HepG2 (cell line): ENCODE measurements around the gene RPS25. TPM values are rescaled to one million over a fixed set of nuclear protein-coding genes. Genes with fewer than 3 reads are reported as not detected.

Experiments used
- BRCA1 ChIP-seq: sonication (generic); formaldehyde crosslinking; IDR thresholded peaks from 2 replicates; pipeline ENCODE4 v1.4.0; 2020; ENCODE audit warnings: missing genetic modification reagents
- CREBL2 ChIP-seq: sonication (generic); formaldehyde crosslinking; IDR thresholded peaks from 2 replicates; pipeline ENCODE4 v1.8.1; 2023; ENCODE audit warnings: missing genetic modification reagents, mild to moderate bottlenecking, borderline replicate concordance
- E2F1 ChIP-seq: sonication (generic); formaldehyde crosslinking; IDR thresholded peaks from 2 replicates; pipeline ENCODE4 v1.5.0; 2020; ENCODE audit warnings: missing genetic modification reagents
- EHMT2 ChIP-seq: fragments of 200-600 bp; sonication (generic); IDR thresholded peaks from 2 replicates; pipeline ENCODE4 v1.7.0; 2017; ENCODE audit warnings: antibody characterized with exemption, low read depth, low read length, borderline replicate concordance
- FOXC1 ChIP-seq: sonication (generic); formaldehyde crosslinking; IDR thresholded peaks from 2 replicates; pipeline ENCODE4 v1.8.0; 2022; ENCODE audit warnings: mild to moderate bottlenecking, missing genetic modification reagents, borderline replicate concordance
- KDM5B ChIP-seq: sonication (generic); formaldehyde crosslinking; IDR thresholded peaks from 2 replicates; pipeline ENCODE4 v1.4.0; 2020; ENCODE audit warnings: missing genetic modification reagents, mild to moderate bottlenecking, borderline replicate concordance
- MIXL1 ChIP-seq: IDR thresholded peaks from 2 replicates; pipeline ENCODE4 v1.6.1; 2016
- NCOA5 ChIP-seq: sonication (generic); formaldehyde crosslinking; IDR thresholded peaks from 2 replicates; pipeline ENCODE4 v1.4.0; 2020; ENCODE audit warnings: missing genetic modification reagents
- RAD51 ChIP-seq: fragments of 450-650 bp; IDR thresholded peaks from 2 replicates; pipeline ENCODE4 v1.6.1; 2016; ENCODE audit warnings: borderline replicate concordance
- RBM22 ChIP-seq: fragments of 200-400 bp; formaldehyde crosslinking; optimal IDR thresholded peaks from 2 replicates; pipeline ENCODE3; 2017; ENCODE audit warnings: mild to moderate bottlenecking, low read length, moderate library complexity
- REPIN1 ChIP-seq: sonication (generic); formaldehyde crosslinking; IDR thresholded peaks from 2 replicates; pipeline ENCODE4 v1.8.0; 2022; ENCODE audit warnings: missing genetic modification reagents, low read depth, mild to moderate bottlenecking, borderline replicate concordance
- SP5 ChIP-seq: IDR thresholded peaks from 2 replicates; pipeline ENCODE4 v1.6.1; 2016; ENCODE audit warnings: low read depth, borderline replicate concordance
- TFDP2 ChIP-seq: sonication (generic); formaldehyde crosslinking; IDR thresholded peaks from 2 replicates; pipeline ENCODE4 v1.4.0; 2020; ENCODE audit warnings: missing genetic modification reagents
- THAP9 ChIP-seq: sonication (generic); formaldehyde crosslinking; IDR thresholded peaks from 2 replicates; pipeline ENCODE4; 2020; ENCODE audit warnings: missing genetic modification reagents, mild to moderate bottlenecking, borderline replicate concordance
- ZNF256 ChIP-seq: sonication (generic); formaldehyde crosslinking; conservative IDR thresholded peaks from 2 replicates; pipeline ENCODE4 v1.4.0; 2020; ENCODE audit warnings: missing genetic modification reagents
- ZNF280D ChIP-seq: sonication (generic); formaldehyde crosslinking; IDR thresholded peaks from 2 replicates; pipeline ENCODE4 v1.5.1; 2020; ENCODE audit warnings: mild to moderate bottlenecking, missing genetic modification reagents
- ZNF292 ChIP-seq: sonication (generic); formaldehyde crosslinking; IDR thresholded peaks from 2 replicates; pipeline ENCODE4 v1.8.1; 2022; ENCODE audit warnings: mild to moderate bottlenecking, low read depth, missing genetic modification reagents, borderline replicate concordance
- ZNF34 ChIP-seq: sonication (generic); formaldehyde crosslinking; IDR thresholded peaks from 2 replicates; pipeline ENCODE4 v1.4.0; 2020; ENCODE audit warnings: mild to moderate bottlenecking, missing genetic modification reagents, borderline replicate concordance
- ZNF563 ChIP-seq: sonication (generic); formaldehyde crosslinking; IDR thresholded peaks from 2 replicates; pipeline ENCODE4 v1.8.0; 2022; ENCODE audit warnings: mild to moderate bottlenecking, moderate library complexity, missing genetic modification reagents
- ZNF569 ChIP-seq: sonication (generic); formaldehyde crosslinking; IDR thresholded peaks from 2 replicates; pipeline ENCODE4 v1.5.0; 2020; ENCODE audit warnings: mild to moderate bottlenecking, missing genetic modification reagents, moderate library complexity, borderline replicate concordance
- polyA plus RNA-seq, 8 experiments: library from polyadenylated mRNA; depleted of rRNA in 3 of 8; stranded (reverse) in 7 of 8; unstranded in 1 of 8; fragments of >200 nt; fragmentation: Illumina TruSeq in 4 of 8; extraction: Trizol in 4 of 8; gene quantifications; 2 replicates each; pipeline versions ENCODE4 v1.2.1 to v1.2.3, GENCODE V29; 2011 to 2016; ENCODE audit warnings: low read depth in 4 of 8, missing spikeins in 1 of 8, mixed read lengths in 1 of 8; ENCODE audit not compliant: insufficient read depth in 1 of 8
- total RNA-seq, 5 experiments: library from RNA; depleted of rRNA; stranded (reverse); fragments of >200 nt; fragmentation: Illumina TruSeq; extraction: Trizol; gene quantifications; 2 replicates each; pipeline ENCODE4 v1.2.3, GENCODE V29; 2016; ENCODE audit warnings: low read depth in 1 of 5

The RPS25 gene
- total and polyA plus RNA-seq, 2 of the 13 experiments (the other 11 are each of a cell fraction or from before 2014, with no cell fraction given), result 839 to 1,415 TPM

- TF ChIP-seq ZNF292 (CRISPR knock-in tag) (no peak), CREBL2 (CRISPR knock-in tag) (peak; percentile 90; the same call in 1 of the 2 replicates), KDM5B (CRISPR knock-in tag) (peak; percentile 85; the same call in 1 of the 2 replicates), ZNF569 (CRISPR knock-in tag) (no peak), ZNF563 (CRISPR knock-in tag) (no peak), THAP9 (CRISPR knock-in tag) (peak; percentile 97), BRCA1 (CRISPR knock-in tag) (no peak), MIXL1 (CRISPR knock-in tag) (no peak), E2F1 (no peak; the same call in 1 of the 2 replicates), ZNF256 (0 out of 2 replicates have a peak, but pooled peaks have one; percentile 28), REPIN1 (CRISPR knock-in tag) (peak; percentile 20; the same call in 1 of the 2 replicates), RAD51 (no peak), SP5 (CRISPR knock-in tag) (peak; percentile 60), TFDP2 (peak; percentile 38), ZNF34 (CRISPR knock-in tag) (no peak), RBM22 (no peak), ZNF280D (0 out of 2 replicates have a peak, but pooled peaks have one; percentile 17), FOXC1 (no peak; the same call in 1 of the 2 replicates), EHMT2 (no peak), NCOA5 (CRISPR knock-in tag) (no peak)
Observed at GRCh38 chr11:119018074-119018938, at the start of gene RPS25, which contains the start of gene TRAPPC4 (continued).
